K562 (cell line): ENCODE measurements around the gene CLHC1. TPM values are rescaled to one million over a fixed set of nuclear protein-coding genes. Genes with fewer than 3 reads are reported as not detected.

ENCODE experiments used
- ATAC-seq: fragments of 200-7000 bp; cut with Tn5 transposase; 3 replicates; pipeline ENCODE4 v1.9.1; 2020; ENCODE audit warnings: moderate library complexity
- BruUV-seq: library from RNA; stranded (reverse); fragments of 400-500 nt; replicated peaks from 2 replicates; lab custom pipeline; 2021; lab: Mats Ljungman, UMichigan
- CTCF ChIA-PET: fragments of 300-600 bp; formaldehyde crosslinking; extraction: SDS; loops from one replicate; lab custom pipeline; 2021; ENCODE audit warnings: low intra/inter-chr PET ratio; lab: Yijun Ruan, JAX
- POLR2A ChIA-PET: fragments of 300-600, 350-650 bp; sonication (Branson Sonifier 250); formaldehyde crosslinking; extraction: SDS; loops from one replicate; lab custom pipeline; 2021; ENCODE audit warnings: antibody characterized with exemption, inconsistent platforms; lab: Yijun Ruan, JAX
- DNase-seq, 4 experiments: peaks; one replicate each; pipeline versions ENCODE4 v3.0.0 to v3.0.0-alpha.2; 2011 to 2018; ENCODE audit warnings: low spot score in 3 of 4, mixed read lengths in 3 of 4; ENCODE audit errors: extremely low read depth in 1 of 4
- FAIRE-seq: peaks from 2 replicates; lab custom pipeline; 2011; peaks lifted over from hg19 to GRCh38; lab: Jason Lieb, UNC
- H2AFZ ChIP-seq: 2 replicates; pipeline ENCODE4 v1.6.0; 2011; ENCODE audit warnings: low read depth, low read length, control low read depth, inconsistent platforms
- H3K27ac ChIP-seq: fragments of 200-600 bp; 3 replicates; pipeline ENCODE4 v1.8.0; 2011; ENCODE audit warnings: low read depth, mild to moderate bottlenecking, control low read depth, inconsistent platforms, low read length, moderate library complexity, mixed read lengths; ENCODE audit errors: extremely low read depth
- H3K27me3 ChIP-seq, 2 experiments: fragments of 300-600 bp in 1 of 2; 2 replicates in 1 of 2; 3 replicates in 1 of 2; pipeline versions ENCODE4 v1.6.0 to v1.8.0; 2011; ENCODE audit warnings: inconsistent platforms in 2 of 2, low read length in 2 of 2, mild to moderate bottlenecking in 1 of 2, mixed read lengths in 1 of 2, moderate library complexity in 1 of 2; ENCODE audit not compliant: control insufficient read depth in 2 of 2, insufficient read depth in 2 of 2
- H3K36me3 ChIP-seq: fragments of 300-600 bp; 3 replicates; pipeline ENCODE4 v1.8.0; 2011; ENCODE audit warnings: mild to moderate bottlenecking, low read length, inconsistent platforms; ENCODE audit not compliant: control insufficient read depth, insufficient read depth
- H3K4me1 ChIP-seq, 2 experiments: fragments of 200-600 bp in 1 of 2; replicated peaks in 1 of 2; 2 replicates in 1 of 2; 3 replicates in 1 of 2; pipeline versions ENCODE4 v1.5.1 to v1.8.0; 2011; ENCODE audit warnings: inconsistent platforms in 2 of 2, low read length in 2 of 2, mild to moderate bottlenecking in 1 of 2, mixed read lengths in 1 of 2, moderate library complexity in 1 of 2; ENCODE audit not compliant: control insufficient read depth in 2 of 2, insufficient read depth in 2 of 2
- H3K4me2 ChIP-seq: 2 replicates; pipeline ENCODE4 v1.6.1; 2011; ENCODE audit warnings: low read length, control low read depth, inconsistent platforms, mixed read lengths; ENCODE audit not compliant: insufficient read depth
- H3K4me3 ChIP-seq: fragments of 200-600 bp; sonication (generic), shearing (Covaris generic); 2 replicates; pipeline ENCODE4 v1.5.1; 2016; ENCODE audit warnings: control low read depth, inconsistent platforms
- H3K79me2 ChIP-seq: fragments of 200-600 bp; 3 replicates; pipeline ENCODE4 v1.8.0; 2011; ENCODE audit warnings: low read length, inconsistent platforms; ENCODE audit not compliant: control insufficient read depth, insufficient read depth
- H3K9ac ChIP-seq, 2 experiments: 2 replicates each; pipeline versions ENCODE4 v1.6.0 to v1.6.1; 2011; ENCODE audit warnings: low read depth in 2 of 2, low read length in 2 of 2, control low read depth in 1 of 2, inconsistent platforms in 1 of 2, mild to moderate bottlenecking in 1 of 2, mixed read lengths in 1 of 2; ENCODE audit not compliant: insufficient read depth in 1 of 2
- H3K9me1 ChIP-seq: one replicate; pipeline ENCODE4 v1.6.0; 2011; ENCODE audit warnings: inconsistent platforms, mild to moderate bottlenecking, low read length, moderate library complexity; ENCODE audit not compliant: control insufficient read depth, insufficient read depth
- H3K9me3 ChIP-seq: replicated peaks from 2 replicates; pipeline ENCODE4 v1.5.1; 2011; ENCODE audit warnings: low read depth, low read length, inconsistent platforms; ENCODE audit not compliant: control insufficient read depth, insufficient read depth
- H4K20me1 ChIP-seq: replicated peaks from 2 replicates; pipeline ENCODE4 v1.6.1; 2011; ENCODE audit warnings: low read length, inconsistent platforms, mixed read lengths; ENCODE audit not compliant: control insufficient read depth, insufficient read depth
- E2F5 ChIP-seq: sonication (generic); formaldehyde crosslinking; IDR thresholded peaks from 2 replicates; pipeline ENCODE4 v1.8.0; 2022; ENCODE audit warnings: mild to moderate bottlenecking, missing genetic modification reagents
- EP300 ChIP-seq: IDR thresholded peaks from 2 replicates; pipeline ENCODE4 v1.6.1; 2012; ENCODE audit warnings: low read length, improper control_type of control experiment
- GABPB1 ChIP-seq: sonication (generic); formaldehyde crosslinking; IDR thresholded peaks from 2 replicates; pipeline ENCODE4 v1.8.0; 2022; ENCODE audit warnings: mild to moderate bottlenecking, missing genetic modification reagents
- HIVEP1 ChIP-seq: fragments of 250-450 bp; sonication (Bioruptor Pico); IDR thresholded peaks from 2 replicates; pipeline ENCODE4 v1.4.0; 2020; ENCODE audit warnings: mild to moderate bottlenecking
- PHB2 ChIP-seq: fragments of 450-650 bp; IDR thresholded peaks from 2 replicates; pipeline ENCODE4 v1.6.1; 2017; ENCODE audit warnings: low read depth
- RBM14 ChIP-seq: fragments of 200-400 bp; formaldehyde crosslinking; IDR thresholded peaks from 2 replicates; pipeline ENCODE4 v1.6.1; 2018; ENCODE audit warnings: low read depth, mild to moderate bottlenecking, low read length, moderate library complexity, borderline replicate concordance; ENCODE audit not compliant: insufficient read depth
- SOX6 ChIP-seq: fragments of 450-650 bp; IDR thresholded peaks from 2 replicates; pipeline ENCODE4 v1.6.1; 2014; ENCODE audit warnings: mild to moderate bottlenecking
- TSC22D4 ChIP-seq: fragments of 450-650 bp; IDR thresholded peaks from 2 replicates; pipeline ENCODE4 v1.6.1; 2016; ENCODE audit warnings: missing genetic modification characterization, missing biosample characterization, control low read depth
- WGBS: fragments of 100-300 bp; shearing (Covaris generic); methylation state at CpG from one replicate; pipeline ENCODE4 v1.1.6; 2016; ENCODE audit warnings: low coverage, mixed read lengths; ENCODE audit not compliant: insufficient coverage; ENCODE audit errors: missing lambda C conversion rate; 5-methylcytosine and 5-hydroxymethylcytosine counted together
- in situ Hi-C: fragments of 300-500 bp; cut with MboI; formaldehyde crosslinking; loops from 4 replicates; pipeline ENCODE4 v1.15.0; 2018; ENCODE audit warnings: inconsistent platforms, mixed read lengths
- intact Hi-C: fragments of 100-400 bp; cut with micrococcal nuclease; formaldehyde crosslinking; loops from 2 replicates; pipeline ENCODE4 v1.14.2; 2022
- polyA plus RNA-seq, 8 experiments: library from polyadenylated mRNA; depleted of rRNA in 4 of 8; stranded (reverse) in 5 of 8; unstranded in 3 of 8; fragments of >200 nt; fragmentation: Nextera tagmentation in 2 of 8; fragmentation: Illumina TruSeq in 1 of 8; extraction: Ambion mirVana in 2 of 8; extraction: Trizol in 1 of 8; gene quantifications; 2 replicates each; pipeline versions ENCODE4 v1.2.1 to v1.2.3, GENCODE V29; 2011 to 2014; ENCODE audit warnings: inconsistent platforms in 1 of 8, missing spikeins in 1 of 8
- total RNA-seq, 7 experiments: library from RNA; depleted of rRNA in 6 of 7; stranded (reverse); fragments of >200 nt in 6 of 7; fragmentation: Illumina TruSeq in 2 of 7; extraction: Trizol in 2 of 7; gene quantifications; 2 replicates each; pipeline versions ENCODE4 v1.2.1 to v1.2.3, GENCODE V29; 2011 to 2021; ENCODE audit warnings: low replicate concordance in 1 of 7

CLHC1 gene
- total and polyA plus RNA-seq, 9 of the 15 experiments (the other 6 are each of a cell fraction or from before 2014, with no cell fraction given) = 3.7 to 14.3 (median 8.6) TPM

GRCh38 chr2:55148269-55148668 is 83.8 kb downstream of the CLHC1 start:
- CTCF ChIA-PET = no interaction called here
- H3K79me2 ChIP-seq = no peaks in the 10 kb centered on the region
- intact Hi-C loops = no loop called here

More at GRCh38 chr2:55148269-55148668, 83.8 kb downstream of the CLHC1 start:
- no peak overlapping the region for H3K9ac ChIP-seq
- POLR2A ChIA-PET = interaction anchor here (0.6 to 1.3 kb wide), 4 partner anchors 9 to 126 kb away, joined by 3 read pairs; no protein-coding TSS in a partner anchor
- H3K36me3 ChIP-seq = no peaks in the 10 kb centered on the region
- in situ Hi-C loops = no loop called here
- peaks cover 2 to 8% of the 10 kb centered on the region in 2 experiments; a peak in 2 of 5 replicates for H3K4me1 ChIP-seq
- H3K4me3 ChIP-seq = no peak overlapping the region
- peak overlapping the region; percentile 78; the same call in 1 of the 2 replicates for H2AFZ ChIP-seq
- no peaks in the 10 kb centered on the region for H3K9me3 ChIP-seq
- ATAC-seq (no peak), FAIRE-seq (no peak), DNase-seq (no peak)
- no peaks in the 10 kb centered on the region for H3K9me1 ChIP-seq
- H3K4me2 ChIP-seq = no peak overlapping the region
- no peak overlapping the region for H3K27ac ChIP-seq
- BruUV-seq = no TSS peak
- TF ChIP-seq SOX6 = 0 out of 2 replicates have a peak, but pooled peaks have one; percentile 18
- no peak for TF ChIP-seq PHB2
- TF ChIP-seq RBM14 = no peak
- TF ChIP-seq GABPB1 (CRISPR knock-in tag) = no peak
- no peak for TF ChIP-seq E2F5
- TF ChIP-seq TSC22D4 (tag) = no peak
- TF ChIP-seq EP300 = no peak
- TF ChIP-seq HIVEP1 (CRISPR knock-in tag) = no peak
- no peaks in the 10 kb centered on the region for H3K27me3 ChIP-seq
- 35% methylated on average over 2 of the region's 2 CpGs for WGBS
- no peaks in the 10 kb centered on the region for H4K20me1 ChIP-seq
